HG02571 (cell line): ENCODE data around the gene CALML6.
"Not testable (repeated sequence)": the region's sequence is repeated elsewhere in the genome, so short reads cannot be mapped to it uniquely, and the experiment has no call there.

Source experiments
- ATAC-seq: cut with Tn5 transposase; IDR thresholded peaks from one replicate; pipeline ENCODE4 v1.9.1; 2021; ENCODE audit warnings: mild to moderate bottlenecking, moderate library complexity; ENCODE audit not compliant: unreplicated experiment

Gene CALML6, protein sequence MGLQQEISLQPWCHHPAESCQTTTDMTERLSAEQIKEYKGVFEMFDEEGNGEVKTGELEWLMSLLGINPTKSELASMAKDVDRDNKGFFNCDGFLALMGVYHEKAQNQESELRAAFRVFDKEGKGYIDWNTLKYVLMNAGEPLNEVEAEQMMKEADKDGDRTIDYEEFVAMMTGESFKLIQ

DNA sequence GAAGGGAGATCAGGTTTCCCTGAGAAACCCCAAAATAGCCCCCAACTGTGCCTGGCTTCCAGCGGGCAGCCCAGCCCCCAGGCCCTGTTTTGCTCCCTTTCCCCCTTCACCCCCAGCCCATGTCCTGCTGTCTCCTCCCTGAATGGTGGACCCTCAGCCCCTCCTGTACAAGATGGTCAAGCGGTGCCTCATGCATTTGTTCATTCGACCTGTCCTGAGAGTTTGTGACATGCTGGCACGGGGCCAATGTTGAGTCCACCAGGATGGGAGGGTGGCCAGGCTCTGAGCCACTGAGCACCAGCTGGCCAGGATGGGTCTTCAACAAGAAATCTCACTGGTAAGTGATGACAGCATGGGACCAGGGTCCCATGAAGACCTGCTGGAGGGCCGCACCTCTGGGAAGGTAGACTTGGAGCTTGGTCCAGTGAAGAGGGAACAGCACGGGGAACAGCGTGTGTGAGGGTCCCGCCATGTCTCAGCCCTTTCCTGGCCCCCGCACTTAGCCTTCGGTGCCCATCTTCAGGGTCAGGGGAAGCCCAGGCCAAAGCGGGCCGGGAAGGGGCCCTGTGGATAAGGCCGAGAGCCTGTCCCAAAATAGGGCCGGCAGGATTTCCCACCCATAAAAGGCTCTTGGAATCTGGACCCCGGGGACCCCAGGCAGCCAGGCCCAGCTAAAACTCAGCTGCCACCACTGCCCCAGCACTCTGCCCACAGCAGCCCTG, at the start of gene CALML6:
CALML6 (plus strand) TSS at position 290 of the 722 bp plus-strand sequence; CDS start at position 311, 21 bp downstream.
- ATAC-seq = no peak

DNA sequence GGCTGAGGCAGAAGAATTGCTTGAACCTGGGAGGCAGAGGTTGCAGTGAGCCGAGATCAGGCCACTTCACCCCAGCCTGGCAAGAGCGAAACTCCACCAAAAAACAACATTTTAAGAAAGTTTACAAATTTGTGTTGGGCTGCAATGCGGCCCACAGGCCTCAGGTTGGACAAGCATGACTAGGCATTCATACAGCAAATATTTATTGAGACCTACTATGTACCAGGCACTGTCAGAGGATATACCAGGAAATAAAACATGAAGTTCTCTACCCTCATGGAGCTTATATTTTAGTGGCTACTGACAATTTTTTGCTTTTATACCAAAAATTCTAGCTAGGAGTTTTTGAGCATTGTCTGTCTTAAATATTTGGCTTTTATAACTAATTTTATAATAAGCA, 47.9 kb upstream of the CALML6 start:
- no peak for ATAC-seq

DNA sequence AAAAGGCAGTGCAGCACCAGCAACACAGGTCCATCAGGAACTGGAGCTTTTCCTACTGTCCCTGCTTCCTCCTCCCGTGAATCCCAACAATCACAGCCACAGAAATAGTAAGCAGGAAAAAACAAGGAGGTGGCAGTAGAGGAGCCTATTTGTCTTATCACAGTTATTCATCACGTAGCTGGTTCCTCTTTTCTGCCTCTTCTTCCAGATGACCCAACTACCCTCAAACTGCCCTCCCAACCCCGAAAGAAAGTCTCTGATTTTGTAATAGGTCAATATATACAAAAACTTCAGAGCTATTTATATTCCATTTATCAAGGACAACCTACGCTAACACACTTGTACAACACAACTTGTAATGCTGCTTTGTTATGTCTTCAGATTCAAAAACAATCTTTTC, 45.6 kb upstream of the CALML6 start:
- no peak for ATAC-seq

DNA sequence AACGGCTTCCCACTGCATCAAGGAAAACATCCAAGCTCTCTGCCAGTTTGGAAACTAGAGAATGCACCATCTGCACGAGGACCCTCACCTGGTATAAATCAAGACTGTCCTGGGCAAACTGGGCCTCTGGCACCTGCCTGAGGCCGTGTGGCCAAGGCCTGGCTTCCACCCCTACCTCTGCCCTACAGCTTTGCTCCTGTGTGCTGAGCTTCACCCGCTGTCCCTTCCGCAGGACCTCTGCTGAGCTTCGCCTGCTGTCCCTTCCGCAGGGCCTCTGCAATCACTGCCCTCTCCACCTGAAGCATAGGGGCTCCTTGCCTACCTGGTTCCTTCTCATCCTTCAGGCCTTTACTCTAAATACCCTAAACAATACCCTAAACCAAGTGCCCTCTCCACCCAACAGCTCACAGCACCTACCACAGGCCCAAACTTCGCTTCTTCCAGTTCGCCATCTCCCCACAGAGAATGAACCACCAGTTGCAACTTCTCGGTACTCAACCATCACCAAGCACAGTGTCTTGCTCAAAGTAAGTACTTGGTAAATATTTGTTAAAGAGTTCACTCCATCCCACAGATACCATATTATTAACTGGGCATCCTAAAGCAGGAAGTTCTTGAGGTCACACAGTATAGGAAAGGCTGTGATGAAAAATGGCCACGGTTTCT, 42.6 kb upstream of the CALML6 start:
- ATAC-seq = no peak

- no peak for ATAC-seq
These were observed 41.9 kb upstream of the CALML6 start for GRCh38 chr1:1873186-1873585.

DNA sequence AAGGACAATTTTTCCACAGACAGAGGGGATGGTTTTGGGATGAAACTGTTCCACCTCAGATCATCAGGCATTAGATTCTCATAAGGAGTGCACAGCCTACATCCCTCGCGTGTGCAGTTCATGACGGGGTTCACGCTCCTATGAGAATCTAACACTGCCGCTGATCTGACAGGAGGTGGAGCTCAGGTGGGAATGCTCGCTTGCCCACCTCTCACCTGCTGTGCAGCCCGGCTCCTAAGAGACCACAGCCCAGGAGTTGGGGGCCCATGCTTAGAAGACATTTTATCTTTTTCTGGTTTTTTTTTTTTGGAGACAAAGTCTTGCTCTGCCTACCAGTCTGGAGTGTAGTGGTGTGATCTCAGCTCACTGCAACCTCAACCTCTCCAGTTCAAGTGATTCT, 40.2 kb upstream of the CALML6 start:
- ATAC-seq = no peak

DNA sequence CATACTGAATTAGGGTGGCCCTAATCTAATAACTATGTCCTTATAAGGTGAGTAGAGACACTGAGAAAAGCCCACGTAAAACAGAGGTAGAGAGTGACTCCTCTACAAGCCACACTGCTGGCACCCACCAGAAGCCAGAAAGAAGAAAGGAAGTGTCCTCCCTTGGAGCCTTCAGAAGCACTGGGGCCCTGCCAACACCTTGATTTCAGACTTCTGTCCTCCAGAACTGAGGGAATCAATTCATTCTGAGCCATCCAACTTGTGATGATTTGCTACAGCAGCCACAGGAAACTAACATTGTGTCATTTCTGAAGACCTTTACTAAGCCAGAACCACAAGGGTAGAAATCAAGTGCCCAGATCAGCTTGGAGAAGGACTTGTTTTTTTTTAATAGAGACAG, 39.1 kb upstream of the CALML6 start:
- ATAC-seq = no peak

- ATAC-seq = no peak
These were observed 38.6 kb upstream of the CALML6 start for GRCh38 chr1:1876335-1876930.

DNA sequence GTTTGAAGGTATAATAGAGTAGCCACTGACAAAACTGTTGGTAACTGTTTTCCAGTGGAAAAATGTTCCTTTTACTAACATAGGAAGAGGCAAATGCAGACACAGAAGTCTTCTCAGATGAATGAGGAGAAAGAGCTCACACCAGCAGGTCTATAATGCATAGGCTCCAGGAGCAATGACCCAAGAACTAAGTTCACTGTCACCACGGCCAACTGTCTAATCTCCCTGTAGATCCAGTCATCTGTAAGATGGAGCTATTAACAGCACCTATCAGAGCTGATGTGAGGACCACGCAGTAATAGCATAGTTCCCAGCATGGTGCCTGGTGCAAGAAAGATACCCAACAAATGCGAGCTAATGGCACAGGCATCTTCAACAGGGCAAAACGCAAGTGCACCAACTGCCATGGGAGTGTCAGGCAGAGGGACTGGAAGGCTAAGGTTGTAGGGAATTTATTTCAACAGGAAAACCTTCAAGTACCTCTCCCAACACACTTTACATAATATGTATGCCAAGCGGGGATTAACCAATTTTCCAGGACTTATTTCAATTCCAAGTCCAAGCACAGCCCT, 37.1 kb upstream of the CALML6 start:
- no peak for ATAC-seq

GRCh38 chr1:1879942-1880341, 35.1 kb upstream of the CALML6 start:
- no peak for ATAC-seq

- no peak for ATAC-seq
These were observed 34.3 kb upstream of the CALML6 start for GRCh38 chr1:1880617-1881312.

GRCh38 chr1:1881727-1882126, 33.3 kb upstream of the CALML6 start:
- no peak for ATAC-seq

DNA sequence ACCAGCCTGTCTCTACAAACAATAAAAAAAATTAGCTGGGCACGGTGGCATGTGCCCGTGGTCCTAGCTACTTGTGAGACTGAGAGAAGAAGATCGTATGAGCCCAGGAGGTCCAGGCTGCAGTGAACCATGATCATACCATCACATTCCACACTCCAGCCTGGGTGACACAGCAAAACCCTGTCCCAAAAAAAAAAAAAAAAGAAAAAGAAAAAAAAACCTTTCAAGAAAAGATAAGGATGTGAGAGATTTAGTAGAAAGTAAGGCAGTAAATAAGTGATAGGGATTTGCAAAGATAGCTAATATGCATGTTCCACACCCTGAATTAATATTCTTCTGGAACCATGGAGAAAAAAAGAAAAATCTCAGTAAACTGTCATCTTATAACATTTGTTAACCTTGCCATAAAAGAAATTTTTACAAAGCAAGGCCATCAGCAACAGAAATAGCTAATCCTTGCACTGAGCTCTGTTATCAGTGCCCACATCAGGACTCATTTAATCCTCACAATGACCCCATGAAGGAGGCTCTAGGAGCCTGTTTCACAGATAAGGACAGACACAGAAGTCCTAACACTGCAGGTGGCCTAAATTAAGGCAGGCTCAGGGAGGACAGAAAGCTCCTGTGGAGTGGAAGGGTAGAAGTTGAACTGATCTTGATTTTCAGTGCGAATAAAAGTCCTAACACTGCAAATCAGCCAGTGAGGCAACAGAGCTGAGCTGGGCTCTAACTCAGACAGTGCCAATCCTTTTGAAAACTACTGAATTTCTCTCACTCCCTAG, 31.8 kb upstream of the CALML6 start:
- ATAC-seq = no peak

DNA sequence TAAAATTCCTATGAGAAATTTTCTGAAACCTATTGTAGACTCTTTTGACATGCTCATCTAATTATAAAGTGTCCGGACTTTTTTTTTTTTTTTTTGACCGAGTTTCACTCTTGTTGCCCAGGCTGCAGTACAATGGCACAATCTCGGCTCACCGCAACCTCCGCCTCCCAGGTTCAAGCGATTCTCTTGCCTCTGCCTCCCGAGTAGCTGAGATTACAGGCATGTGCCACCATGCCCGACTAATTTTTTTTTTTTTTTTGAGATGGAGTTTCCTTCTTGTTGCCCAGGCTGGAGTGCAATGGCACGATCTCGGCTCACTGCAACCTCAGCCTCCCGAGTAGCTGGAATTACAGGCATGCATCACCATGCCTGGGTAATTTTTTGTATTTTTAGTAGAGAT, 31.2 kb upstream of the CALML6 start:
- not testable (repeated sequence) for ATAC-seq

- ATAC-seq = no peak
These were observed 25.8 kb upstream of the CALML6 start for GRCh38 chr1:1889090-1889750.

- ATAC-seq = peak; percentile 25
These were observed 25.1 kb upstream of the CALML6 start for GRCh38 chr1:1889847-1890505.

GRCh38 chr1:1890506-1891348, 24.3 kb upstream of the CALML6 start, which contains the start of gene GNB1:
Gene GNB1 (minus strand): TSS chr1:1891087. CDS start chr1:1825453, 65,634 bp downstream.
- ATAC-seq = peak; percentile 47
